Erythroblast (primary cell): ENCODE measurements around the gene RIC1.
A peak's percentile ranks its signal among the peaks of the same experiment; 100 is the strongest.
"Not testable (repeated sequence)": the region's sequence is repeated elsewhere in the genome, so short reads cannot be mapped to it uniquely, and the experiment has no call there.

Source experiments
- DNase-seq, 2 experiments: peaks; one replicate each; lab custom pipeline; 2025; lab: John Stamatoyannopoulos, UW
- GATA1 ChIP-seq: IDR thresholded peaks from 2 replicates; pipeline ENCODE4 v1.6.1; 2011; ENCODE audit warnings: low read depth, mild to moderate bottlenecking, control low read depth, low read length, moderate library complexity
- POLR2A ChIP-seq: IDR thresholded peaks from 2 replicates; pipeline ENCODE4 v1.6.1; 2011; ENCODE audit warnings: mild to moderate bottlenecking, low read length

Gene RIC1, protein sequence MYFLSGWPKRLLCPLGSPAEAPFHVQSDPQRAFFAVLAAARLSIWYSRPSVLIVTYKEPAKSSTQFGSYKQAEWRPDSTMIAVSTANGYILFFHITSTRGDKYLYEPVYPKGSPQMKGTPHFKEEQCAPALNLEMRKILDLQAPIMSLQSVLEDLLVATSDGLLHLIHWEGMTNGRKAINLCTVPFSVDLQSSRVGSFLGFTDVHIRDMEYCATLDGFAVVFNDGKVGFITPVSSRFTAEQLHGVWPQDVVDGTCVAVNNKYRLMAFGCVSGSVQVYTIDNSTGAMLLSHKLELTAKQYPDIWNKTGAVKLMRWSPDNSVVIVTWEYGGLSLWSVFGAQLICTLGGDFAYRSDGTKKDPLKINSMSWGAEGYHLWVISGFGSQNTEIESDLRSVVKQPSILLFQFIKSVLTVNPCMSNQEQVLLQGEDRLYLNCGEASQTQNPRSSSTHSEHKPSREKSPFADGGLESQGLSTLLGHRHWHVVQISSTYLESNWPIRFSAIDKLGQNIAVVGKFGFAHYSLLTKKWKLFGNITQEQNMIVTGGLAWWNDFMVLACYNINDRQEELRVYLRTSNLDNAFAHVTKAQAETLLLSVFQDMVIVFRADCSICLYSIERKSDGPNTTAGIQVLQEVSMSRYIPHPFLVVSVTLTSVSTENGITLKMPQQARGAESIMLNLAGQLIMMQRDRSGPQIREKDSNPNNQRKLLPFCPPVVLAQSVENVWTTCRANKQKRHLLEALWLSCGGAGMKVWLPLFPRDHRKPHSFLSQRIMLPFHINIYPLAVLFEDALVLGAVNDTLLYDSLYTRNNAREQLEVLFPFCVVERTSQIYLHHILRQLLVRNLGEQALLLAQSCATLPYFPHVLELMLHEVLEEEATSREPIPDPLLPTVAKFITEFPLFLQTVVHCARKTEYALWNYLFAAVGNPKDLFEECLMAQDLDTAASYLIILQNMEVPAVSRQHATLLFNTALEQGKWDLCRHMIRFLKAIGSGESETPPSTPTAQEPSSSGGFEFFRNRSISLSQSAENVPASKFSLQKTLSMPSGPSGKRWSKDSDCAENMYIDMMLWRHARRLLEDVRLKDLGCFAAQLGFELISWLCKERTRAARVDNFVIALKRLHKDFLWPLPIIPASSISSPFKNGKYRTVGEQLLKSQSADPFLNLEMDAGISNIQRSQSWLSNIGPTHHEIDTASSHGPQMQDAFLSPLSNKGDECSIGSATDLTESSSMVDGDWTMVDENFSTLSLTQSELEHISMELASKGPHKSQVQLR (N-terminal part only)

GRCh38 chr9:5628530-5629311, at the start of gene RIC1:
Gene RIC1, plus strand, starts transcription at chr9:5629107. Its CDS starts 203 bp downstream, at chr9:5629310.
- TF ChIP-seq GATA1 (no peak), POLR2A (peak; percentile 93)
- peak; percentile 95 to 96 for DNase-seq

DNA sequence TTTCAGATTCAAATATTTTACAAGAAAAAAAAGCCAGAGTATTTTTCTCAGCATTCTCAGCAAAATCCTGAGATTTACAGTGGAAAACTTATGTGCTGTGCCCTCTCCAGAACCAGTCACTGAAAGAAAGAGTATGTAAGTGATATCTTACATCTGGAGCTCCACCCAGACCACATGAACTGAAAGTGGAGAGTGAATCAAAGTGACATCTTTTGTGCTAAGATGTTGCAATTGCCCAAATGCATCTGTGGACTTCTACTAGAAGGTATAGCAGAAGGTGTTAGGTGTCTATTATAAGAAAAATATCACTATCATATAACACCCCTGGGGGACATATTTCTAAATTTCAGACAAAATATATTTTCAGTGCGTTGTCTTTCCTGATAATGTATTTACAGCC, 49.0 kb upstream of the RIC1 start:
- TF ChIP-seq POLR2A = no peak
- no peak for DNase-seq

GRCh38 chr9:5580650-5581049, 48.3 kb upstream of the RIC1 start:
- DNase-seq = no peak
- TF ChIP-seq POLR2A = no peak
- no peak for TF ChIP-seq GATA1

GRCh38 chr9:5581706-5582105, 47.2 kb upstream of the RIC1 start:
- not testable (repeated sequence) for DNase-seq

DNA sequence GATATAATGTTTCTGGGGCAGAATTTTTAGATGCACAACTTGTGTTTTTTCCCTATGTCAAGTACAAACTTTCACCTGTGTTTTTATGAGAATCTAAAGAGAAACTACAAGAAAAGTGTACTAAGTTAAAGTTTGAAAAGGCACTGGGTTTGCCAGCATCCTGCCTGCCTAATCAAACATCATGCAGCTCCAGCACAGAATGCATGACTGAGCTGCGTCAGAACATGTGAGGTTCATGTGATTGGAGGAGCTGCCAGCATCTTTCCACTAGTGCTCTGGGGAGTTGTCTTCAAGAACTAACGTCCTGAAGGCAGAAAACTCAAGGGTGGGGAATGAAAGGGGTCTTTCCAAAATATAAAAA, 46.1 kb upstream of the RIC1 start:
- no peak for DNase-seq
- TF ChIP-seq POLR2A = no peak

- no peak for DNase-seq
- TF ChIP-seq POLR2A = no peak
- TF ChIP-seq GATA1 = no peak
Measured at GRCh38 chr9:5586391-5586802, 42.5 kb upstream of the RIC1 start.

GRCh38 chr9:5587024-5587423, 41.9 kb upstream of the RIC1 start:
- DNase-seq = peak in 1 of 2 experiments; percentile 4
- TF ChIP-seq POLR2A (no peak), GATA1 (no peak)

GRCh38 chr9:5592231-5592630, 36.7 kb upstream of the RIC1 start:
- TF ChIP-seq POLR2A = no peak
- TF ChIP-seq GATA1 = no peak

DNA sequence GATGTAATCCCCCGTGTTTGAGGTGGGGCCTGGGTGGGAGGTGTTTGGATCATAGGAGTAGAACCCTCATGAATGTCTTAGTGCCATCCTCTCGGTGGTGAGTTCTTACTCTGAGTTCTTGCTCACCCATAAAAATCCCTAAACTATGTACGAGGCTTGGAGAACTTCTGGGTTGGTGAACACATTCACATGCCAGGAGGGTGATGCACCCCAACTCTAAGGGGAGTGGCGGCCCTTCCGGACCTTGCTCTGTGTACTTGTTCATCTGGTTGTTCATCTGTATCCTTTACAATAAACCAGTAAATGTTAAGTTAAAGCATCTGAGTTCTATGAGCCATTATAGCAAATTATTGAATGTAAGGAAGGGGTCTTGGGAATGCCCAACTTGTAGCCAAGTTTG, 36.0 kb upstream of the RIC1 start:
- no peak for TF ChIP-seq GATA1
- TF ChIP-seq POLR2A = no peak

More at GRCh38 chr9:5592231-5592630, 36.7 kb upstream of the RIC1 start:
- DNase-seq = no peak

GRCh38 chr9:5593904-5594303, 35.0 kb upstream of the RIC1 start:
- DNase-seq = no peak
- TF ChIP-seq GATA1 = no peak
- TF ChIP-seq POLR2A = no peak

More for the DNA sequence above, 36.0 kb upstream of the RIC1 start:
- DNase-seq = no peak

GRCh38 chr9:5596173-5596572, 32.7 kb upstream of the RIC1 start:
- TF ChIP-seq POLR2A (no peak), GATA1 (no peak)
- DNase-seq = no peak

GRCh38 chr9:5608298-5609225, 20.3 kb upstream of the RIC1 start:
- no peak for DNase-seq
- TF ChIP-seq GATA1 = no peak
- TF ChIP-seq POLR2A = peak; percentile 28

DNA sequence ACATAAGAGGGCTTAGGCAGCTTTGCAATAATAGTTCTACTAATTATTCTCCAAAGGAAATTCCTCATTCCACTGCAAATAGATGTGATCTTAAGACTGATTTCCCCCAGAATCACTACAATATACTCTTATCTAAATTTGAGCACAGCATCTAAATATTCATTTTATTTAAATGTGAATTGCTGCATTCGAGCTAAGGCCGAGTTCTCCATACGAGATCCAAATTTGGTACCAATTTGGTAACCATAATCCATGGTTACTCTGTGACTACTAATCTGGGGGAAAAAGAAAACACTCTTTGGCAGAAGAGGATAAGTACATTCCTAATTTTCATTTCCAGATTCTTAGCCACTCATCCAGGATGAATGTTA, 19.7 kb upstream of the RIC1 start:
- DNase-seq = no peak
- TF ChIP-seq POLR2A (no peak), GATA1 (no peak)
